ENCODE measurements around the gene MUC20.
"Not testable (repeated sequence)": the region's sequence is repeated elsewhere in the genome, so short reads cannot be mapped to it uniquely, and the experiment has no call there.

Gene MUC20

DNA sequence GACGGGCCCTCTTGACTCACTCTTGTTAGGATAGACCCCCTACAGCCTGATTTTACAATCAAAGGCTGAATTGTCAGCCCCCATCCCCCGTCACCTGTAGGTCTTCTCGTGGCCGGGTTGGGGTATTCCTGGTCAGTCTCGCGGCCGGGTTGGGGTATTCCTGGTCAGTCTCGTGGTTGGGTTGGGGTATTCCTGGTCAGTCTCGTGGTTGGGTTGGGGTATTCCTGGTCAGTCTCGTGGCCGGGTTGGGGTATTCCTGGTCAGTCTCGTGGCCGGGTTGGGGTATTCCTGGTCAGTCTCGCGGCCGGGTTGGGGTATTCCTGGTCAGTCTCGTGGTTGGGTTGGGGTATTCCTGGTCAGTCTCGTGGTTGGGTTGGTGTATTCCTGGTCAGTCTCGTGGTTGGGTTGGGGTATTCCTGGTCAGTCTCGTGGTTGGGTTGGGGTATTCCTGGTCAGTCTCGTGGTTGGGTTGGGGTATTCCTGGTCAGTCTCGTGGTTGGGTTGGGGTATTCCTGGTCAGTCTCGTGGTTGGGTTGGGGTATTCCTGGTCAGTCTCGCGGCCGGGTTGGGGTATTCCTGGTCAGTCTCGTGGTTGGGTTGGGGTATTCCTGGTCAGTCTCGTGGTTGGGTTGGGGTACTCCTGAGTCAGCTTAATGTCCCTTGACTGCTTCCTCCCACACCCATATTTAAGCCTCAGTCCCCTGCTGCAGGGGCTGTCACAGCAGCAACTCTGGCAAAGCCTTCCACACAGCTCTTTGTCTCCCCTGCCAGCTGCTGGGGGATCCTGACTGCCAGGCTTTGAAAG, 50.3 kb downstream of the MUC20 start:
- not testable (repeated sequence) for H3K4me3 Mint-ChIP-seq; H3K36me3 Mint-ChIP-seq (ENCODE audit: low read depth); H3K27me3 Mint-ChIP-seq (ENCODE audit: low read depth); H3K4me1 Mint-ChIP-seq (ENCODE audit: low read depth); H3K9me3 Mint-ChIP-seq
- H3K27ac Mint-ChIP-seq, result peak overlapping the region; percentile 72

DNA sequence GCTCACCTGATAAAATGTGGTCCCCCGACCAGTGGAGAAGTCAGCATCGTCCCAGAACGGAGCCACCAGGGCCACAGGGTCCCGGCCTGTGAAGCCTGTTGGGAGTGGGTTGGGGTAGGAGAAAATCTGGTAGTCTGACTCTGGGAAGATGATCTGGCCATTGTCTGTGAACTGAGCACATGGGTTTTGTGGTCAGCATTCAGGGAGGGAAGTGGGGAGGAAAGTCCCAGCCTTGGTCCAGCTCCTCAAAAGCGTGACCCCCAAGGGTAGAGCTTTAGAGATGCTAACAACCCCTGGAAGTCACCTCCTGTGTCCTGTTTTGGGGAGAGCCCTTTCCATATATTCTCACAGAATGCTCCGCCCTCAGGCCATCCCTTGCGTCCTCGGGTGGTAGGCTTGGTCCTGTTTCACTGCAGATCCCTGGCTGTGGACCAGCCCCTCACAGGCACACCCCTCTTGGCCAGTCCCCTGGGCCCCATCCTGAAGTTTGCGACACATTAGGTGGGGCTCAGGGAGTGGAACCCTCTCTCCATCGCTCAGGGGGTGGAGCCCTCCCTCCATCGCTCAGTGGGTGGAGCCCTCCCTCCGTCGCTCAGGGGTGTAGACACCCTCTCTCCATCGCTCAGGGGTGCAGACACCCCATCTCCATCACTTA, 51.0 kb downstream of the MUC20 start:
- H3K36me3 Mint-ChIP-seq (ENCODE audit: low read depth), result no peaks in the 10 kb centered on the region
- H3K4me1 Mint-ChIP-seq (ENCODE audit: low read depth), result peaks cover 2% of the 10 kb centered on the region
- H3K27ac Mint-ChIP-seq, result peak overlapping the region; percentile 72
- H3K27me3 Mint-ChIP-seq (ENCODE audit: low read depth), result no peaks in the 10 kb centered on the region
- H3K9me3 Mint-ChIP-seq, result peaks cover 4% of the 10 kb centered on the region
- H3K4me3 Mint-ChIP-seq, result no peak overlapping the region

DNA sequence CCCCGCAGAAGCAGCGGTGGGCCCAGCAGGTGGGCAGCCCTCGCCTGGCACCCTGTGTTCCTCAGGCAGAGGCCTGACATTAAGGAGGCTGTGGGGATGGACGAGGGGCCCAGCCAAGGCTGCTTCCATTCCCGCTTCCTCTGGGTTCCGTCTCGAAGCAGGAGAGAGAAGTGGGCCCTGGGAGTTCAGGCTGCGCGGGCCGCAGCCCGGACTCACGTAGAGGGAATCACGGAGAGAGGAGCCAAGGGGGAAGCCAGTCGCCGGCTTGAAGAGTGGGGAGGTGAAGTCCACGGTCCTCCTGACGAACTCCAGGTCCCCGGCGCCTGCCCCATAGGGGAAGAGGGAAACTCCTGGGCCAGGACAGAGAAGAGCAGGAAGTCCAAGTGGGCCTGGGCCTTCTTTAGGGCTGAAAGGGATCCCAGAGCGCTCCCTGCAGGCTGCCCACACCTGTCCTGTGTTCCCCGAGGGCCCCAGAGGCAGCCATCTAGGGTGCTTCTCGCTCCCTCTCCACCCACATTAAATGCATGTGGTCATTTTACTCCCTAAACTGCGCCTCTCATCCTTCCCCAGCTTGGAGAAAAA, 53.3 kb downstream of the MUC20 start:
- Mint-ChIP-seq H3K9me3 (peaks cover 12% of the 10 kb centered on the region), H3K36me3 (ENCODE audit: low read depth) (peaks cover 6% of the 10 kb centered on the region), H3K4me3 (no peak overlapping the region), H3K27ac (no peak overlapping the region), H3K27me3 (ENCODE audit: low read depth) (no peaks in the 10 kb centered on the region), H3K4me1 (ENCODE audit: low read depth) (peaks cover 10% of the 10 kb centered on the region)

DNA sequence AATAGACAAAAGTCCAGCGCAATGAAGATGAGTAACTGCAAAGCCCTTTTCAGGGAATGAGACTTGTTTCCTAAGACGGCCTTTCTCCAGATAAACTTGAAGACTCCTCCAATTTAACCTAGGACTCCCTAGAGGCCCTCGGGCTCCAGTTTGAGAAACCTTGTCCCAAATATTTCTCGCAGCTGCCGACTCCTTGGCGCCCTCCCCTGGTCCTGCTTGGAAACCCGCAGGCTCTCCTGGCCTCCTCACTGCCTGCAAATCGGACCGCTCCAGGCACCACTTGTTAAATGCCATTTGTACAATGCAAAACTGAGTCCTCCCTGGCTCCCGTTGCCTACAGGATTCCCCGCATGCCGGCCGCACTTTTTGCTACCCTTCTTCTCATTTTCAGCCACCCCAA, 54.1 kb downstream of the MUC20 start:
- H3K27me3 Mint-ChIP-seq (ENCODE audit: low read depth), result no peaks in the 10 kb centered on the region
- H3K4me1 Mint-ChIP-seq (ENCODE audit: low read depth), result peaks cover 18% of the 10 kb centered on the region
- H3K4me3 Mint-ChIP-seq, result no peak overlapping the region
- peaks cover 21% of the 10 kb centered on the region for H3K9me3 Mint-ChIP-seq
- H3K36me3 Mint-ChIP-seq (ENCODE audit: low read depth), result peaks cover 15% of the 10 kb centered on the region
- no peak overlapping the region for H3K27ac Mint-ChIP-seq

DNA sequence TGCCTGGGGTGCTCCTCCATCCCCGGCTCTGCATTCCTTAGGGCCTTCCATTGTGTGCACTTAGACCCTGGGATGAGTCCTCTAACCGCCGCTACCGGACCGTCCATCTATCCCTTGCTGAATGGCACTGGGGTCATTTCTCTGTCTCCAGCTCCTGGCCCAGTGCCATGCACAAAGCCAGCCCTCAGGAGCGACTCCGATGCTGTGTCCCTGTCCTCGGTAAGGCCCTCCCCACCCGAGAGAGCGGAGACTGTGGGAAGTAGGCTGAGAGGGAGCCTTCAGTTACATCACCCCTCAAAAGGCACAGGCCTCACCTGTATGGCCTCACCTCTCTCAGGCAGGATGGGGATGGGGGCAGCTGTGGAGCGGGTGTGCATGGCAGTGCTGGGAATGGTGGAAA, 57.2 kb downstream of the MUC20 start:
- H3K4me3 Mint-ChIP-seq, result no peak overlapping the region
- H3K9me3 Mint-ChIP-seq, result peaks cover 47% of the 10 kb centered on the region
- H3K27me3 Mint-ChIP-seq (ENCODE audit: low read depth), result no peaks in the 10 kb centered on the region
- H3K4me1 Mint-ChIP-seq (ENCODE audit: low read depth), result peaks cover 36% of the 10 kb centered on the region
- no peak overlapping the region for H3K27ac Mint-ChIP-seq
- peaks cover 35% of the 10 kb centered on the region for H3K36me3 Mint-ChIP-seq (ENCODE audit: low read depth)

DNA sequence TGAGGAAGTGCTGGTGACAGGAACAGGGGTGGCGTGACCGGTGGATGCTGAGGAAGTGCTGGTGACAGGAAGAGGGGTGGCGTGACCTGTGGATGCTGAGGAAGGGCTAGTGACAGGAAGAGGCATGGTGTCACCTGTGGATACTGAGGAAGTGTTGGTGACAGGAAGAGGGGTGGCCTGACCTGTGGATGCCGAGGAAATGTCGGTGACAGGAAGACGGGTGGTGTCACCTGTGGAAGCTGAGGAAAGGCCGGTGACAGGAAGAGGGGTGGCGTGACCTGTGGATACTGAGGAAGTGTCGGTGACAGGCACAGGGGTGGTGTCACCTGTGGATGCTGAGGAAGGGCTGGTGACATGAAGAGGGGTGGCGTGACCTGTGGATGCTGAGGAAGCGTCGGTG, 60.5 kb downstream of the MUC20 start:
- not testable (repeated sequence) for H3K27me3 Mint-ChIP-seq (ENCODE audit: low read depth)
- H3K36me3 Mint-ChIP-seq (ENCODE audit: low read depth), result peaks cover 60% of the 10 kb centered on the region
- peak overlapping the region; percentile 83 for H3K27ac Mint-ChIP-seq
- H3K9me3 Mint-ChIP-seq, result peaks cover 76% of the 10 kb centered on the region
- H3K4me3 Mint-ChIP-seq, result peak overlapping the region; percentile 41
- peaks cover 55% of the 10 kb centered on the region for H3K4me1 Mint-ChIP-seq (ENCODE audit: low read depth)

Measured in T-helper 1 cell treated with Interleukin-12 subunit alpha and Interleukin-12 subunit beta and Interleukin-4 antibody, amounts not matched to agents 30 μg/mL and 1 μg/mL, for 36 hours (primary cell).